ENCODE results near the gene FOXD1. TPM values are rescaled to one million over a fixed set of nuclear protein-coding genes. Genes with fewer than 3 reads are reported as not detected.

The FOXD1 gene
- polyA plus RNA-seq, 1 donor (not counting 4 experiments of a cell fraction or from before 2014, with no cell fraction given) = 7.0 TPM

GRCh38 chr5:73442996-73443627, 5.5 kb downstream of the FOXD1 start:
- no peak overlapping the region for H3K9ac ChIP-seq (ENCODE audit: control insufficient read depth, extremely low read depth, insufficient read depth, low read length)
- no peak for TF ChIP-seq CTCF (optimal IDR thresholded peaks at IDR 0.05 in 1 of 3, IDR thresholded peaks at IDR 0.05 in 1 of 3, conservative IDR thresholded peaks at IDR 0.05 in 1 of 3; ENCODE audit: extremely low read depth in 1 of 3, insufficient read depth in 2 of 3, low read length in 3 of 3)
- TF ChIP-seq EZH2 (IDR thresholded peaks at IDR 0.05; ENCODE audit: low read length) = no peak
- no peaks in the 10 kb centered on the region for H4K20me1 ChIP-seq (ENCODE audit: control insufficient read depth, extremely low read depth, insufficient read depth, low read length)
- H3K36me3 ChIP-seq (ENCODE audit: control insufficient read depth in 2 of 2, extremely low read depth in 1 of 2, insufficient read depth in 2 of 2, low read length in 2 of 2) = no peaks in the 10 kb centered on the region
- no peak overlapping the region for H2AFZ ChIP-seq (ENCODE audit: control insufficient read depth, low read length)
- no peak overlapping the region for H3K27ac ChIP-seq (ENCODE audit: control insufficient read depth, insufficient read depth, low read length)
- no peak overlapping the region for H3K4me3 ChIP-seq (ENCODE audit: control insufficient read depth in 2 of 3, extremely low read depth in 1 of 3, insufficient read depth in 2 of 3, low read depth in 1 of 3, low read length in 3 of 3)
- DNase-seq (ENCODE audit: low read depth, low spot score) (no peak), FAIRE-seq (no peak)
- dilution Hi-C loops (cut with MboI; ENCODE audit: extremely low pct_ligation_motif_present, low sequenced_read_pairs) = no loop called here
- H3K4me1 ChIP-seq (ENCODE audit: control insufficient read depth, extremely low read depth, insufficient read depth, low read length) = peaks cover 12% of the 10 kb centered on the region
- H3K9me3 ChIP-seq (ENCODE audit: control insufficient read depth, low read depth, low read length) = no peaks in the 10 kb centered on the region
- peaks cover 28% of the 10 kb centered on the region for H3K79me2 ChIP-seq (ENCODE audit: control insufficient read depth, insufficient read depth, low read length)
- H3K9me1 ChIP-seq (ENCODE audit: control insufficient read depth, extremely low read depth, insufficient read depth, low read length) = no peaks in the 10 kb centered on the region
- no peak overlapping the region for H3K4me2 ChIP-seq (ENCODE audit: control insufficient read depth, extremely low read depth, insufficient read depth, low read depth, low read length)
- peaks cover 15% of the 10 kb centered on the region for H3K27me3 ChIP-seq (ENCODE audit: control insufficient read depth, extremely low read depth, insufficient read depth, low read length)

GRCh38 chr5:73442231-73442811, 6.3 kb downstream of the FOXD1 start:
- Histone ChIP-seq H3K36me3 (ENCODE audit: control insufficient read depth in 2 of 2, extremely low read depth in 1 of 2, insufficient read depth in 2 of 2, low read length in 2 of 2) (no peaks in the 10 kb centered on the region), H3K79me2 (ENCODE audit: control insufficient read depth, insufficient read depth, low read length) (peaks cover 23% of the 10 kb centered on the region), H3K9me1 (ENCODE audit: control insufficient read depth, extremely low read depth, insufficient read depth, low read length) (no peaks in the 10 kb centered on the region), H4K20me1 (ENCODE audit: control insufficient read depth, extremely low read depth, insufficient read depth, low read length) (no peaks in the 10 kb centered on the region), H3K4me3 (ENCODE audit: control insufficient read depth in 2 of 3, extremely low read depth in 1 of 3, insufficient read depth in 2 of 3, low read depth in 1 of 3, low read length in 3 of 3) (no peak overlapping the region), H3K4me2 (ENCODE audit: control insufficient read depth, extremely low read depth, insufficient read depth, low read depth, low read length) (no peak overlapping the region), H3K27ac (ENCODE audit: control insufficient read depth, insufficient read depth, low read length) (no peak overlapping the region), H3K9ac (ENCODE audit: control insufficient read depth, extremely low read depth, insufficient read depth, low read length) (no peak overlapping the region), H3K27me3 (ENCODE audit: control insufficient read depth, extremely low read depth, insufficient read depth, low read length) (peaks cover 20% of the 10 kb centered on the region), H2AFZ (ENCODE audit: control insufficient read depth, low read length) (no peak overlapping the region), H3K4me1 (ENCODE audit: control insufficient read depth, extremely low read depth, insufficient read depth, low read length) (peaks cover 20% of the 10 kb centered on the region), H3K9me3 (ENCODE audit: control insufficient read depth, low read depth, low read length) (no peaks in the 10 kb centered on the region)
- no peak for TF ChIP-seq CTCF (optimal IDR thresholded peaks at IDR 0.05 in 1 of 3, IDR thresholded peaks at IDR 0.05 in 1 of 3, conservative IDR thresholded peaks at IDR 0.05 in 1 of 3; ENCODE audit: extremely low read depth in 1 of 3, insufficient read depth in 2 of 3, low read length in 3 of 3)
- dilution Hi-C loops (cut with MboI; ENCODE audit: extremely low pct_ligation_motif_present, low sequenced_read_pairs) = no loop called here
- DNase-seq (ENCODE audit: low read depth, low spot score) (no peak), FAIRE-seq (peak; percentile 34)

Measured in keratinocyte (primary cell).